NCI-H2227 (cell line): ENCODE results near the gene ANXA11.

Experiments
- DNase-seq: peaks from one replicate; lab custom pipeline; 2025; ENCODE audit not compliant: unreplicated experiment; lab: John Stamatoyannopoulos, UW

Gene ANXA11

DNA sequence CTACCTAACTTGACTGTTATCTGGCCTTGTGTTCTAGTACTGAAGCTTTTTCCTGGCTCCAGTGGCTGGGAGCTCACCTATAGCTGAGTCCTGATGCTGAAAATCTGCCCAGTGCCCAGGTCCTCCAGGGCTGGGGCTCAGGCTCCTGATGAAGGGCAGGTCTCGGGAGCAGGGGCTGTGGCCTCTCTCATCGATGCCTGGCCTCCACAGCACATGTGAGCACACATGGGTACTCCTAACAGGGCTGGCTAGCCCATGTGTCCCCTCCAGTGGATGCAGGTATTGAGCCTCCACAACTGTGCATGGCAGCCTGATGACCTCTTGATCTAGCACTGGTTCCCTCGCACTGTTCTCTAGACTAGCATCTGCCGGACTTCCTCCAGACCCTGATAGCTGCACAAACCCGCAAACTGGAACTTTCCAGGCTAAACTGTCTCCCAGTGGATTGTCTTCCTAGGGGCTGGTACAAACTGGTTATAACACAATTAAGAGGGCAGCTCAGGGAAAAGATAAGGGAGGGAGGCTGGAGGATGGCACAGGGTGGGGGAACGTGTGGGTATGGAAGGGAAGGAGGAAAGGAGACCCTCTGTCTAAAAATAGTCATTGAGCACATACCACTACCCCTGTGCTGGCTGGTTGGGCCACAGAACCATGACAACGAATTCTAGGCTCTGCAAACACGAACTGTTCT is 37.7 kb downstream of the ANXA11 start:
- no peak for DNase-seq

DNA sequence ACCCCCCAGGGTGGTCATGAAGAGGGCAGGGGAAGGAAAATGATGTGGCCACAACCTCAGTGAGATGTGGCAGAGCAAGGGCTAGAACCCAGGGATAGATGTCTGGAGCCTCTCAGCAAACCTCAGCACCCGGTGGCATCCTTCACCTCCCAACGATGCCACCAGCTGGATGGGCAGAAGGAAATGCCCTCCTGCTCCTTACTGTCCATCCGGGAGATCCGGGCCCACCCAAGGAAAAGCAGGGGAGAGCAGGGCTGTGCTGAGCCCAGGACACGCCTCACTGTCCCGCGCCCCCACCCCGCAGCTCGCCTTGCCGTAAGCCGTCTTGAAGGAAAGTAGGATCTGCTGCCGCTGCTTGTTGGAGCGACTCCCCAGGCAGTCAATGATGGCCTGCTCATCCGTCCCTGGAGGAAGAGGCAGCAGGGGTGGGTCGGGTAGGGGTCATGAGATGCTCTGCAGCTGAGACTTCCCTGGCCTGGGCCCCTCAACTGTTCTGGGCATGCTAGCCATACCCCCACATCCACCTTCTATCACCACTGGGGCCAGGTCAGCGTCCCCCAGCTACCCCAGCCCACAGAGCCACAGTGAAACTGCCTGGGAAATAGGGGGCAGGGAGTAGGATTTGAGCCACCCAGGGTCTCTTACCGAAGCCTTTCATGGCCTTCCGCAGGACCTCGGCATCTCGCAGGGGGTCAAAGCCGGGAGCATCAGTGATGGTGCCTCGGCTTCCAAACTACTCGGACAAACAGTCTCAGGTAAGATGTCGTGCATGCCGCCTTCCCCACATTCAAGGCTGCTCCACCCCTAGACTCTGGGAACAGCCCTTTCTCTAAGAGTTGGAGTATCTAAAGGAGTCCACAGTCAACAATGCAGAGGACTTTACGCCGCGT is 38.5 kb downstream of the ANXA11 start:
- DNase-seq = no peak

DNA sequence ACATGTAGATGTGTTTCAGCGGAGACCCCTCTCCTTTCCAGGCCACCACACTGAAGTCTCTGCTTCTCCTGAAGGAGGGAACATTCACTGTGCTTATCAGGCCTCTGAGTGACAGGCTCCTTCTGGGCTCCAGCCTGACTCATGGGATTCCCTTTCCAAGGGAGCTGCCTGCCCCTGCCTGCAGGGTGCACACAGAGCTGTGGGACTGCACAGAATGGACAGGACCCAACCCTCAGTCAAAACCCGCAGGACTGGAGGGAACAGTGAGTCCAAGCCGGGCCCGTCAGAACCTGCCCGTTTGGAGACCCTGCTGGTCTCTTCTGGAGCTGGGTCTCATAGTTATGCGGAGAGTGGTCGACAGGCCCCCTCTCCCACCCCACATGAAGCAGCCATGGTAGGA is 40.2 kb downstream of the ANXA11 start:
- DNase-seq = no peak

DNA sequence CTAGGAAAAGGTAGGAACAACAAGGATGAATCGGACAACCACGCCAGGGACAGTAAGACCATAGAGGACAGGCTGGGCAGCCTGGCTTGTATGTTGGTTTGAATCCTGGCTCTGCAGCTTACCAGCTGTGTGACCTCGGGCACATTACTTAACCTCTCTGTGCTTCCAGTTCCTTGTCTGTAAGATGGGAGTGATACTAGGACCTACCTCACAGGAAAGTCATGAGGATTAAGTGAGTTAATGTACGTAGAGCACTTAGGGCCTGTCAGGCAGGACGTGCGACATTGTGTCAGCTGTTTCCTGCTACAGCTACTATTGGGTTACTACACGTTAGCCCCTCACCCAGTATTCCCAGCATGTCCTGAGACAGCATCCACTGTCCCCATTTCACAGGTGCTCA is 40.7 kb downstream of the ANXA11 start:
- no peak for DNase-seq

DNA sequence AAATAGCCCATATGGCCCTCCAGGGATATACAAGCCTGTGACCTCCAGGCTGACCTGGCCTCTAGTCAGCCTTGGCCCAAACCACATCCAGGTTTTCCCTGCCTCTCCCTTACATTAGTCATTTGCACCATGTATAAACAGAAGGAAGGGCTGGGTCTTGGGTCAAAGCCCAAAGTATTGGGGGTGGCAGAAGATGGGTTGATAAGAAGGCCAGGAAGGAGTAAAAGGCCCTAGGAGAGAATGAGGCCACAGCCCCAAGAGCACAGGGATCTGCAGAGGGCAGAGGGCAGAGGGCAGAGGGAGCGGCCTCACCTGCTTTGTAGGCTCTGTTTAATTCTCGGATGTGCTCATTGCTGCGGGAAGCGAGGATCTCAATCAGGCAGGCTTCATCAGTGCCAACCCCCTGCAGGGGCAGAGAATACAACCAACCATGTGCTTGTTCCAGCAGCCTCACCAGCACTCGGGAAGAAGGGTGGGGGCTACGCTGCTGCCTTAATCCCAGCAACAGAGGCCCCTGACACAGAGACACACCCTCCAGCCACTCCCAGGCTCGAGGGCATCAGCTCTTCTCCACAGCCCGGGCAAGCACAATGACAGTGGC is 41.5 kb downstream of the ANXA11 start:
- DNase-seq = no peak

DNA sequence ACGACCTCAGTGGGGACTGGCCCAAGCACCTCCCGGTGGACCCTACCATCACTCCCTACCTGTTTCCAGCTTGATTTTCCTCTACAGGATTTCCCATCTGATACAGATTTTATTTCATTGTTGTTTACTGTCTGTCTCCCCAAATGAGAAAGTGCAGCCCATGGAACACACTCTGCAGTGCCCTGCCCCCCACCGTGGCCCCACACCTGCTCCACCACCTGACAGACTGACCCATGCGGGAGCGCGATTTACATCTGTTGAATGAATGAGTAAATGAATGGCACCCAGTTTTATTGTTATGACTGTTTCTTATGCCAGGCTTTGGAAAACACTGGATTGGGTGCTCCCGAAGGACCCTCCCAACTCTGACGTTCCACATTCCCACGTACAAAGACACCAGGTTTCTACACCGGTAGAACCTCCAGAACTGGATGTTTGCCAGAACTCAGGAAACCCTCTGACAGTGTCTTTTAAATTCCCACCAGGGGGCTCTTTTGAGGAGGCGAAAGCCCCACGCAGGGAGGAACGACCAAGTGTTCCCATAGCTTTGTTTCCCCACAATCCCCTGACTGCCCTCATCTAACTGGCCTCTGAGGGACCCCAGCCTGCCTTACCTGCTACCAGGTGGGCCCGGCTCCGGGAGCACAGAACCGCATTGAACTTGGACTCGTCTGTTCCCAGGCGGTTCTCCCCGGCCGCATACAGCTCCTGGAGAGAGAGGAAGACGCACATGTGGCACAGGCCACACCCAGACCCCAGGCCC is 43.8 kb downstream of the ANXA11 start:
- no peak for DNase-seq

DNA sequence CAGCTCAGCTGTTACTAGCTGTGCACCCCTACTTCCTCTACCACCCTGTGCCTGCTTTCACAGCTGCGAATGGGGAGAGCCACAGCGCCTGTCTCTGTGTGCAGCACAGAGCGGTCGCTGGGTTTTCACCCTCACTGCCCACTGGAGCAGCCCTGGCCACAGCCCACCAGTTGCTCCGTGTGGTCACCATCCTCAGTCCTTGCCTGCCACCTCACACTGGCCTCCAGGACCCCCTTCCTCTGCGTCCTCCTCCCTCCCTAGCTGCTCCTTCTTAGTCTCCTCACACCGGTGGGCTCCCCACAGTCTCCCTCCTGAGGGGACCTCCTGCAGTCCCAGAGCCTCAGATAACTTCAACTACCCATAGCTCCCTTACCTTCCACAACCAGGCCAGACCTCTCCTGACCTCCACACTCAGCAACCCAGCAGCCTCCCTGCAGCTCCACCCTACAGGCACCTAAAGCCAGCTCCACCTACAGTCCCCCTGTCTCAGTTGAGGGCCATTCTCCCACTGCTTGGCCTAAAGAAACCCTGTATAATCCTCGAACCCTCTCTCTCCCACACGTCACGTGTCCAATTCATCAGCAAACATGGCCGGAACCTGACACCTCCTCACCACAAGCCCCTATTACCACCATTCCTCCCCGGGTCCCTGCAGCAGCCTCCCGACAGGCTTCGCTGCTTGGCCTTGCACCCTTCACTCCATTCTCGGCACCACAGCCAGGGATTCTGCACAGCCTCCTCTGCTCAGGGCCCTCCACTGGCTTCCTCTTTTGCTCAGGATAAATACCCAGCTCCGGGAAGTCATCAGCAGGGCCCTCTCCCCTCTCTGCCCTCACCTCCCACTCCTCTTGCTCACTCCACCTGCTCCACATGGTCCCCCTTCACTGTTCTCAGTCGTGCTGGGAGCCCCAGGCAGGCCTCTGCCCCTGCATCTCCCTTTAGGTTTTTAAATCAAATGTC is 44.7 kb downstream of the ANXA11 start:
- no peak for DNase-seq

DNA sequence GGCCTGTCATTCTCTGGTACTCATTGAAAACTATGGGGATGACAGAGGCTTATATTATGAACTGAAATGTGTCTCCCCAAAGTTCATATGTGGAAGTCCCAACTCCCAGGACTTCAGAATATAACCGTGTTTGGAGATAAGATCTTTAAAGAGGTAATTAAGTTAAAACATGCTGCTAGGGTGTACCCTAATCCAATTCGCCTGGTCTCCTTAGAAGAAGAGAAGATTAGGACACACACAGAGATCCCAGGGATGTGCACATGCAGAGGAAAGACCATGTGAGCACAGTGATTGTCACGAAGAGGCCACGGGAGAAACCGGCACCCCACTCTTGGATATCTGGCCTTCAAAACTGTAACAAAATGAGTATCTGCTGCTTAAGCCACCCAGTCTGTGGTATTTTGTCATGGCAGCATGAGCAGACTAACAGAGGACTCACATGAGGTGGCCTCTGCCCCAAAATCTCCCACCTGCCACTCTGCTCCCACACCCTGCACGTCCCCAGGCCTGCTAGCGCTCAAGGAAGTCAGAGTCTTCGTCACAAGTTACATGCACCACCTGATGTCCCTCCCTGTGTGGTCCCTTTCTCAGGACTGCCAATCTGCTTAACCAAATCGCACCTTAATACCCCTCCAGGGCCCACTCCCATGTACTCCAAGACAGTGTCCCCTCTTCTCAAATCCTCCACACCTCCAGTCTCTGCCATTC is 46.0 kb downstream of the ANXA11 start:
- no peak for DNase-seq

DNA sequence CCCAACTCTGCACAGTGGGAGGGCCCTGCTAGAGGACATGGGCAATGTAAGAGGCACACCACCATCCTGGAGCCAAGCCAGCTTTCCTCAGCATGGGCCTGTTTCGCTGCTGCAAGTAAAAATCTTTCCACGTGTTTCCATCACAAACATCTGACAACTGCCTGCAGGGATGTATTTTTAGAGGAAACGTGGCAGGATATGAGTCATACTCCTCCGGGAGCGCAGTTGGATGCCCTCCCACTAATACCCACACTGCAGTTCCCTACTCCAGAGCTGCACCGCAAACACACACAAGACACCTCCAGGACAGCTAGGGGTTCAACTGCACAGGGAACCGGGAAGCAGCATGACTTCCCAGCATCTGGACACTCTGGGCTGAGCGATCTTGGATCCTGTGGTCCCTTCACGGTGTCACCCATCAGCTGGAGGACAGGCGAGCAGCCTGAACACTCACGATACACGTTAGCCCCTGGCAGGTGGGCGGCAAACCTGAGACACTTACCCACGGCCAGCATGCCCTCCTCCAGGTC is 46.7 kb downstream of the ANXA11 start:
- no peak for DNase-seq

DNA sequence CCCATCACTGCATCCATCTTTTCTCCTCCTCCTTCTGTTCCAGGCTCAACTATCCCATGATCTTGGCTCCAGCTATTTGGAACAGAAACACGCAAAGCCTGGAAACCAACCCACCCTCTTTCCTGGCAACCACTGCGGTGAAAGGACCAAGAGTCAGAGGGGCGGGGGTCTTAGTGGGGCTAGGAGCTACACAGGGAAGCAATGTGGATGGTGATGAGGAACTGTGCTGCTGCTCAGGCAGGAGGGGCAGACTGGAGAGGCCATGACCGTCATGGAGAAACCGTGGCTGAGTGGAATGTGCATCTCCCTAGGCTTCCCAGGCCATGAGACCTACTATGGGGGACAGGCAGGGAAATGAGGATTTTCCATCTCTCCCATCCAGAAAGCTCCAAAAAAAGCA is 47.2 kb downstream of the ANXA11 start:
- DNase-seq = no peak

DNA sequence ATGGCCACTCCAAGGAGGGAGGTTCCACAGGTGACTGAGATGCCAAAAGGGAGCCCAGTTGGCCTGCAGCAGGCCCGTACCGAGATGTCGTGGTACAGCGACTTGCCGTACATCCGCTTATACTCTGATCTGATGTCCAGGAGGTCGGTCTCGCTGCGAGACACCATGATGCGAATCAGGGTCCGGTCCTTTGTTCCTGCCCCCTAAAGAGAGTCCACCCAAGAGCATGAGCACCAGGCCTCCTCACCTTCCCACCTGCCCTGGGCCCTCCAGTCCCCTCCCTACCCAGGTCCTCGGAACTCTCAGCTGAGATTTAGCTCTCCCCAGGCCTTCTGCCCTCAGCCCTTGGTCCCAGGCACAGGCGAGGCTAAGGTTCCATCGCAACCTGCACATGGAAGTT is 47.8 kb downstream of the ANXA11 start:
- DNase-seq = no peak

DNA sequence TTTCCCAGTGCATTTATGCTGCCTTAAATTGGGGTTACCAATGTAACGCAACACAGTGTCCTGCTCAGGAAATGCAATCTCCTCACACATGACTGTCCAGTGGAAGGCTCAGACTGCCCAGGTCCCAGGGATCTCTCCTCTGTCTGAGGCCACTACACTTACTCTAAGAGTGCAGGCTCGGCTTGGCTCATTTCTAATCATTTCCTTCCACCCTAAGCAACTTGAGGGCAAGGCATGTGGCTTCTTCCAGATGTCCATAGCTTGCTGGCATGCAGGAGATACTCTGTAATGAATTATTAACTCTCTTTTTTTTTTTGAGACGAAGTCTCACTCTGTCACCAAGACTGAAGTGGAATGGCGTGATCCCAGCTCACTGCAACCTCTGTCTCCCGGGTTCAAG is 49.1 kb downstream of the ANXA11 start:
- DNase-seq = no peak

DNA sequence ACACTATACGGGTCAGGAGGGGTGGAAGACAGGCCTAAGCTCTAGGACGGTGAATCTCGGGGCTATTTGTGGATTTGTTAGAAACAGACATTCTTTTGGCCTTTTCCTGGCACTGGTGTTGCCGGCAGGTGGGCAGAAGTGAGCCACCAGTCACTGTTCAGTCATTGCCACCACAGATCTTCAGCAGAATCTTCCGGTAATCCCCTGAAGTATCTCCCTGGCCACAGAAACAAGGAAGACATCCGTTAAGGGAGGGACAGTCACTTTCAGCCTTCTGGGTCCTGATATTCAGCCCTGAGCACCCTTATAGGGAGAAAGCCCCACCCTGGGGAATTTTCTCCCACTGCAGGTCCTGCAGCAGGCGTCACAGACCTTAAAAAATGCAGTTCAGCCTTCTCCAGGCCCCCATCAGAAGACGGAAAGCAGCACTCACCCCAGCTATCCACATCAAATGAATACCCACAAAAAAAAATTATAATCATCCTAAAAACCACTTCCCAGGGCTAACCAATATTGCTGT is 49.6 kb downstream of the ANXA11 start:
- no peak for DNase-seq

DNA sequence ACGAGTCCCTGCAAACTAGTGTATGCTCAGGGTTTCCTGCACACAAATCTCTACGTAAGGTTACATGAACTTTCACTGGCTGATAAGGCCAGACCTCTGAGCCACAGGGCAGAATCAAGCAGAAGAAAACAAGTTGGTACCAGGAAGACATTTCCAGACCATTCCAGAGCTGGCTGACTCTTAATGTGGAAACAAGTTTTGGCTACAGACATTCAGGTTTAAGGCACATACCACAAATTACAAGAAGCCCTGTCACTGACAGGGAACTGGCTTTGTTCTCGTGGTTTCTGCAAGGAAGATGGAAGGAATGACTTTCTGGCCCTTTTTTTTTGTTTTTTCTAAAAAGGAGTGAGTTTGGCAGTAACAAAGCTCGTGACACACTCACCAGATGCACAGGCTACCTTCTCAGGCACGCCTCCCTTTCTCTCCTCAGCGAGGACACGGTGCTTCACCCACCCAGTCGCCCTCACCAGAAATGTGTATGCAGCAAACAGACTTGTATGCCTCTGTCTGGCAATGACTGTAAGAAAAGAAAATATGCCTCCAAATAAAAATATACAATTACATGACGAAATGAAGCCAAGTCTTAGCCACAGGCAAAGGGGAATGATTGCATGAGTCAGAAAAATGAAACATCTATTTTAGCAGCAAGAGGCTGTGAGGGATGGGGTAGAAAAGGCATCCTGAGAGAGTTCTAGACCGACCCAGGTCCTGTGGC is 50.2 kb downstream of the ANXA11 start:
- DNase-seq = no peak

DNA sequence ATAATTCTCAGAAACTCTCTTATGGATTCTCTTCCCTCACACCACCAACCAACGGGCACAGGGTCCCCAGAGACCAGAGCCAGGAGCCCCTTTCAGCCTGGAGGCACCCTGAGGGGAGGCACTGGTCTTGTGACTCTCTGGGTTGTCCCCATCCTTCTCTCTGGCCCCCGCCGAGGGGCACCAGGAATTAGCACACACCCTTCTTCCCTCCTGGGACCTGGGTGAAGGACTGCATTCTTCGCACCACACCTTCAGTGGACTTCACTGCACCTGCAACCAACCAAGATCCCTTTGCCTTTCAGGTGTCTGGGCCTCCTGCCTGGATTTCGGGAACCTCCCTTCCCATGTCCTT is 50.7 kb downstream of the ANXA11 start:
- DNase-seq = no peak

DNA sequence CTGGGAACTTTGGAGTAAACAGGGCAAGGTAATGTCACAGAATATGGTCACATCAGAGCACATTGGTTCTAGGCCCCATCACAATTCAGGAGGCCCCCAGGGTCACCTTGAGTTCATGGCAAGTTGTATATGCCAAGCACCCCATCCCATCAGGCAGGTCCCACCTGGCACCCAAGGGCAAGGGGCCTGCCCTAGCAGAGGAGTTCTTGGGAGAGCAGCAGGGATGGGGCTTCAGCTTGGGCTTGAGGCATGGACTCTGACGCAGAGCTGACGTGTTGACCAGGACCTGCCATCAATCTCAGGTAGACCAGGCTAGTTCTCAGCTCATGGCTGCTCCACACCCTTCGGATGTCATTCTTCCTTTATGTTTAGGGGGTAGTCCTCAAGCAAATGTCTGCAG is 51.9 kb downstream of the ANXA11 start:
- no peak for DNase-seq

DNA sequence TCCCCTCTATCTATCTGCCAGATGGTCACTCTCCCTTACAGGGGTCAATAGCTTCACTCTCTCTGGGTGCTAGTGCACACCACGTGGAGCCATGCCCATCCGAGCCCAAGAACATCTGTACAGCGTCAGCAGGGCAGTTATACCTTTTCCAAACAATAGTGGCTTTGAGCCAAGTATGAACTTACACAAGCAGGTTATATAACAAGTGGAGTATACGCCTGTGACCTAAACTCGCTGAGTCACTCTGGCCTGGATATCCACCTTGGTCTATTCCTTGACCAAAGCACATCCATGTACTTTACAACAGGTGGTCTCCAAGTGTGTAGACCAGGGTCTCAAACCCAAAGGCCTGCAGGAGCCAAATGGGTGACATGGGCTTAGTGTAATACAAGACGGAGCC is 52.5 kb downstream of the ANXA11 start:
- no peak for DNase-seq

DNA sequence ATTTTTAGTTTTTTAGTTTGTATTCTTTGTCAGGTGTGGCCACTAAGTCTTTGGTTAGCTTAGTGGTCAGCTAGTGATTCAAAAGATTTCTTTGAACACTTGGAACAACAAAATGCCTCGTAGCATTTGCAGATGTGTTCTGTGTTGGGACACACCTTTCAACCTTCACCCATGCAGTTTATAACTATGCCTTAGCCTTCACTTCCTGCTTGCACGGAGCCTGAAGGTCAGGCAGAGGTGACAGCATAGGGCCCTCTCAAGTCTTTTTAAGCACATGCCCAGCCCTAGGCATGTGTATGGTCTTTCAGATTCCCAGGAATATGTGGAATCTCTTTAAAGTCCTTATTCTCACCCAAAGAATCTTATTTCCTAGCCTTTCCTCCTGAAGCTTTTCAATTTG is 55.2 kb downstream of the ANXA11 start:
- no peak for DNase-seq

DNA sequence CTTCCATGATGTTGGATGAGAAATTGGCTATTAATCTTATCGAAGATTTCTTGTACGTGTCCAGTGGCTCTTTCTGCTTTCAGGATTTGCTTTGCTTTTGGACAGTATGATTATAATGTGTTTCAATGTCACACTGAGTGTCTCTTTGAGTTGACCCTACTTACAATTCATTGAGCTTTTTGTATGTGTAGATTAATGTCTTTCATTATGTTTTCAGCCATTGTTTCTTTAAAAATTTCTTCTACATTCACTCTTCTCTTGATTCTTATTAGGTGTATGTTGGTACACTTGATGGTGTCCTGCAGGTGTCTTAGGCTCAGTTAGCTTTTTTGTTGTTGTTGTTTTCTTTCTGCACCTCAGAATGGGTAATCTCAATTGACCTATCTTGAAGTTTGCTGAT is 56.2 kb downstream of the ANXA11 start:
- DNase-seq = no peak
